ENCODE measurements around the gene SP2. TPM values are rescaled to one million over a fixed set of nuclear protein-coding genes. Genes with fewer than 3 reads are reported as not detected.

The SP2 gene
- total RNA-seq, 1 experiment from 2014 or later, result 1.9 TPM

GRCh38 chr17:47973541-47973940 lies 77.5 kb downstream of the SP2 start:
- DNase-seq (ENCODE audit: low spot score), result no peak

- no peak for DNase-seq (ENCODE audit: low spot score)
Observed at GRCh38 chr17:47975189-47975822, 79.3 kb downstream of the SP2 start.

- no peak for DNase-seq (ENCODE audit: low spot score)
Observed at GRCh38 chr17:47975823-47976205, 79.8 kb downstream of the SP2 start.

GRCh38 chr17:47978324-47978723 lies 82.3 kb downstream of the SP2 start:
- peak; percentile 54 for DNase-seq (ENCODE audit: low spot score)

Other genes starting within 250 kb of the SP2 start
- 381 and 436 TPM in 2 replicates for gene KPNB1, start 246.3 kb upstream of the SP2 start, total RNA-seq (2014; rRNA removed; shearing (Covaris generic))
- 7.8 and 13.7 TPM in 2 replicates for gene TBKBP1, start 202.1 kb upstream of the SP2 start, total RNA-seq (2014; rRNA removed; shearing (Covaris generic))
- gene TBX21, start 163.0 kb upstream of the SP2 start, total RNA-seq (2014; rRNA removed; shearing (Covaris generic)), result 0.10 TPM in 1 of 2 replicates, not detected in the other
- 1.9 and 4.4 TPM in 2 replicates for gene OSBPL7, start 74.4 kb upstream of the SP2 start, total RNA-seq (2014; rRNA removed; shearing (Covaris generic))
- 54.8 and 69.1 TPM in 2 replicates for gene MRPL10, start 64.7 kb upstream of the SP2 start, total RNA-seq (2014; rRNA removed; shearing (Covaris generic))
- gene LRRC46, start 64.6 kb upstream of the SP2 start, total RNA-seq (2014; rRNA removed; shearing (Covaris generic)), result 0.27 and 0.35 TPM in 2 replicates
- gene SCRN2, start 55.0 kb upstream of the SP2 start, total RNA-seq (2014; rRNA removed; shearing (Covaris generic)), result 21.0 and 21.9 TPM in 2 replicates
- 0.14 and 0.21 TPM in 2 replicates for gene SP6, start 45.1 kb upstream of the SP2 start, total RNA-seq (2014; rRNA removed; shearing (Covaris generic))
- 38.2 and 47.5 TPM in 2 replicates for gene PNPO, start 45.3 kb downstream of the SP2 start, total RNA-seq (2014; rRNA removed; shearing (Covaris generic))
- not detected in 2 replicates for gene PRR15L, start 61.6 kb downstream of the SP2 start, total RNA-seq (2014; rRNA removed; shearing (Covaris generic))
- gene CDK5RAP3, start 74.9 kb downstream of the SP2 start, total RNA-seq (2014; rRNA removed; shearing (Covaris generic)), result 53.4 and 57.6 TPM in 2 replicates
- 16.9 and 17.4 TPM in 2 replicates for gene COPZ2, start 141.6 kb downstream of the SP2 start, total RNA-seq (2014; rRNA removed; shearing (Covaris generic))
- gene NFE2L1, start 152.1 kb downstream of the SP2 start, total RNA-seq (2014; rRNA removed; shearing (Covaris generic)), result 36.7 and 50.5 TPM in 2 replicates
- gene CBX1, start 205.2 kb downstream of the SP2 start, total RNA-seq (2014; rRNA removed; shearing (Covaris generic)), result 110 and 116 TPM in 2 replicates
- 15.2 and 17.4 TPM in 2 replicates for gene SNX11, start 211.5 kb downstream of the SP2 start, total RNA-seq (2014; rRNA removed; shearing (Covaris generic))